ENCODE measurements around the gene HOXB3.

- no peak for TF ChIP-seq CTCF (IDR thresholded peaks at IDR 0.05; ENCODE audit: low read length)
- no peak for TF ChIP-seq EZH2 (IDR thresholded peaks at IDR 0.05; ENCODE audit: borderline replicate concordance, low read length)
Measured at GRCh38 chr17:48543854-48544348, 46.1 kb downstream of the HOXB3 start.
